ENCODE measurements around the gene AKAP6.
"Not testable (repeated sequence)": the region's sequence is repeated elsewhere in the genome, so short reads cannot be mapped to it uniquely, and the experiment has no call there.

The AKAP6 gene

DNA sequence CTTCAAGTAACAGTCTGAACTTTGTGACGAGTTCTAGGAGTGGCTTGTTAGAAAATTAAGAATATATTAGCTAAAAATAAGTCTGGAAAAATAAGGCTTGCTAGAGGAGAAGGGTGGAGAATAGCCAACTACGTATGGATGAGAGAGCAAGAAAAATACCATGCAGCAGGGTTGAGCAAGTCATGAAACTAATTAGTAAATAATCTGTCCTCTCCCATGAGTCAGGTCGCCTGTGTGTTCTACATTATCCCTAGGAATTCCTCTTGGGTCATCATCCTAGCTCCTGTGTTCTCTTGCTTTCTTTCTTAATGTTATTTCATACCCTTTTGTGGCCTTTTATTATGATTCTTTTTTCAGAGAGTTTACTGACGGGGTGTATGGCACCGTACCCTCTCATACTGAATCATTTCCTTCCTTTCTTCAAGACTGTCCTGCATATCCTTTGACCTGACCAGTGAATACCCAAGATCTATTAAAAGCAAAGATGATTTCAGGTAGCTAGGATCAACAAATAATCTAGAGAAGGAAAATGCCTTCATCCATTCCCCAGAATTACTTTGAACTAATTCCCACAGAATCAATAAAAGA is 432.4 kb downstream of the AKAP6 start:
- no peak for DNase-seq (ENCODE audit: low spot score)

DNA sequence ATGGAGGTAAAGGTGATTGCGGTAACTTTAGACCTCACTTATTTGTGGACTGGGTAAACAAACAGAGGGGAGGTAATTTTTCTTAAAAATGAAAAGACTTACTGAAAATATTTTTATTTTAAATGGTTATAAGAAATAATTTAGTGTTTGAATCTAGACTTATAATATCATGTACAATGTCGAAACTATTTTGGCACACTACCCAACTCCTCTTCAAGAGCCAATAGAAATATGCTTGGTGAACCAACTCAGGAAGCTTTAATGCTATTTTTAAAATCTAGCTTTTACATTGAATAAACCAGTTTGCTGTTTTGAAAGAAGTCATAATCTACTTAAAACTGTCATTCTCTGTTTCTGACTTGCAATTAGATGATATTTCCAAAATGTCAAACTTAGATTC is 433.8 kb downstream of the AKAP6 start:
- DNase-seq (ENCODE audit: low spot score): no peak

DNA sequence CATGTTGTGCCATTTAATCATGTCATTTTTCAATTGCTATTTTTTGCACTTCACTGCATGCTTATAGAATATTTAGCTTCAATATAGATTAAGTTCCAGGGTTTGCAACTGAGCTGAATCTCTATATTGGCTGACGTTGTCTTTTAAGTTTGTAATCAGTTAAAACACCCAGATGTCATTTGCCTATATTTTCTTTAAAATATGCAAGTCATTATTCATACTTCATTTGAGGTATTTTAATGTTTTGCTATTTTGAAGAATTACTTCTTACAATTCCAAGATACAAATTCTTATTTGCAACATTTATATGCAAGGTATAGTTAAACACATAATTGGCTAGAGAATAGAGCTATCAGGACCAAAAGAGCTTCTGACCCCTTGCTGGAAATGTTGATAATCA is 434.6 kb downstream of the AKAP6 start:
- no peak for DNase-seq (ENCODE audit: low spot score)

DNA sequence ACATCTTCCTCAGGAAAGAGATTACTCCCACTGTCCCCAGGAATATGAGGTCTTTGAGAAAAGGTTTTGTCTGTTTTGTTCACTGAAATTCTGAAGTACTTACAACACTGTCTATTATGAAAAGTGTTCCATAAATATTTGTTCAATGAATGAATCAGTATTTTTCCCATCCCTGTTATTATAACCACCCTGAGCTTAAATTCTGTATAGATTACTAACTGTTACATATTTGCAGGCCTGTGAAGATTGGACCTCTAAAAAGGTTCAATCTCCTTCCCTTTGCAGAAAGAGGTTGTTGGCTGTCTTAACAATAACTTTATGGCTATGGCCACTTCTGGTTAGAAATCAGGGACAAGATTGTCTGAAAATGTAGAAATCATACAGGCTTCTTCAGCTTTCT is 435.0 kb downstream of the AKAP6 start:
- no peak for DNase-seq (ENCODE audit: low spot score)

DNA sequence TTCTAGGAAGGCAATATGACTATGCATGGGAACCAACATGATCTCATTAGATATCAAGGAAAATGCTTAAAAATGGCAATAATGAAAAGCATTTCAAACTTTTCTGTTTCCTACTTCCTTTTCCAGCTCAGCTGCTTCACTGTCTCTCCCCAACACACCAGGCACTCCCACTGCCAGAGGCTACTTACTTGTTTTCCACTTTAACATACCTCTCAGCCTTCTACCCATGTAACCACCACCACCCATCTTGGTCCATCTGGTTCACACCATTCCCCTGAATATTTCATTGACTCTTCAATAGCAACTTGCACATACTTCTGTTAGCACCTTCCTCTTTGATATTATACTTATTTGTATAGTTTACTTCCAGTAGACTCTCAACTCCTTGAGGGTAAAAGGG is 441.3 kb downstream of the AKAP6 start:
- DNase-seq (ENCODE audit: low spot score): no peak

DNA sequence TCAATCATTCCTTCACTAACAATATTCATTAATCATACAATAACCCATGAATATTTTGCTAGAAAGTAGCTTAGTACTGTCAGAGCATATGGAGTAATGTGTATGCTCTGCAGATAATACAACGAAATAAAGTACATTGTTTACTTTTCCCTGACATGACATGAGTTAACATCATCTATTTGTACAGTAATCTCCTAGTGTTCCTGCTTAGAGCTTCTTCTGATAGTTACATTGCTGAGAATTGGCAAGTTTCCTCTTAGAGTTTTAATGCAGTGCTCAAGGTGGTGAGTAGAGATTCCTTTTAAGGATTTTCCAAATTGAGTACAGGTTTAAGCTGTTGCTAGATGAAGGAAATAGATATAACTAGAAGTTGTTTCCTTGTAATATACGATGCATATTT is 445.1 kb downstream of the AKAP6 start:
- no peak for DNase-seq (ENCODE audit: low spot score)

DNA sequence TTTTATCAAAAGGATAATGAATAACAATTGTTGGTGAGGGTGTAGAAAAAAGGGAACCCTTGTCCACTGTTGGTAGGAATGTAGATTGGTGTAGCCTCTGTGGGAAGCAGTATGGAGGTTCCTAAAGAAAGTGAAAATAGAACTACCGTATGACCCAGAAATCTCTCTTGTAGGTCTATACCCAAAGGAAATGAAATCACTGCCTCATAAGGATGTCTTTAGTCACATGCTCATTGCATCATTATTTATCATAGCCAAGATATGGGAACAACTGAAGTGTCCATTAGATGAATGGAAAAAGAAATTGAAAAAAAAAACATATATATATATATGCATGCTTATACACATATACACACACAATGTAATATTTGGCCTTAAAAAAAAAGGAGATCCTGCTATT is 450.7 kb downstream of the AKAP6 start:
- DNase-seq (ENCODE audit: low spot score): peak; percentile 40

DNA sequence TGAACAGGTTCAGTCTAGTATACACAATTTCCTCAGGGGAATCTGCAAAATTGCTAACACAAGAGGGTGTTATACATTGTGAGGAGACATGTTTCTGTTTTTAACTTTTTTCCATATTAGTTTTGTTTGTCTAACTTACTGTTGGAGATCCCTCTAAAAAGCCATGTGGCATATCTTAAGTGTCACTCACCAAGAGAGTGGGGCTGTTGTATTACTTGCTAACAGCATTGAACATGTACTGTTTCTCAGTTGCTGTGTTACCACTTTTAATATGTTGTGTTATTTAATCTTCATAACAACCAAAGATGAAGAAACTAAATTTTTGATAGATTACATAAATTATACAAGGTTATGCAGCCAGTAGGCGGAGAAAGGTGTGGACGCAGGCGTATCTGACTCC is 455.3 kb downstream of the AKAP6 start:
- DNase-seq (ENCODE audit: low spot score): no peak

DNA sequence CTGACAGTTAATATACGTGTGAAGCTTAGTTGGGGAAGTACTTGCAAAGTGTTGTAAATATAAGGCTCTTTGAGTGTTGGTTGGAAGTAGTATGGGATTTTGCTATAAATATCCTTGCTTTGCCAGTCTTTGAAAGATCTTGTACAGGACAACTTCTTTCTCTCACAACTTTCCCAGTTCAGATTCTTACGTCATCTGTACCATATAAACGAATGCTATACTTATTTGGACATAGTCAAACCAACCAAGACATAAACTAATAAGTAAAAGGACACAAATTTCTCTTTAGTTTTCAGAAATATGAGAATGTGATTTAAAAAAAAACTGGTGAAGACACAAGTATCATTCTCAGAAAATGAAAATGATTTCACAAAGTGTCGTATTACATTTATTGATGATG is 456.5 kb downstream of the AKAP6 start:
- no peak for DNase-seq (ENCODE audit: low spot score)

DNA sequence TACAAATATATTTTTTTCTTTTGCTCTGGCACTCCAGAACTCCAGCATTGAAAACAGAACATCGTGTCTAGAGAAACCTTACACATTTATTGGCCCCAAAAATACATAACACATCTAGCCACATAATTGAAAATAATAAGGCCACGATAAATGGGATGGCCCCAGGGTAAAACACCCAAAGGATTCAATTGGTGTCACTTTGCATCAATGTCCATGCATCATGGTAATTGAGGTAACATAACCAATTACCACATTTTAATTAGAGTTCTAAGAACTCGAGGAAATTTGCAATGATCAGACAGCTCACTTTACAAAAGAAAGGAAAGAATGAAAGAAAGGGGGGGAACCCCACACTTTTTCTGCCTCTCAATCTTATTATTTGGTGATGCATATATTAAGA is 457.8 kb downstream of the AKAP6 start:
- no peak for DNase-seq (ENCODE audit: low spot score)

DNA sequence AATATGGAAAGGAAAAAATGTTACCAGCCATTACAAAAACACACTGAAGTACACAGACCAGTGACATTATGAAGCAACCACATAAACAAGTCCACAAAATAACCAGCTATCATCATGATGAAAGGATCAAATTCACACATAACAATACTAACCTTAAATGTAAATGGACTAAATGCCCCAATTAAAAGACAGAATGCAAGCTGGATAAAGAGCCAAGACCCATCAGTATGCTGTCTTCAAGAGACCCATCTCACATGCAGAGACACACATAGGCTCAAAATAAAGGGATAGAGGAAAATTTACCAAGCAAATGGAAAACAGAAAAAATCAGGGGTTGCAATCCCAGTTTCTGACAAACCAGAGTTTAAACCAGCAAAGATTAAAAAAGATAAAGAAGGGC is 463.9 kb downstream of the AKAP6 start:
- DNase-seq (ENCODE audit: low spot score): not testable (repeated sequence)

DNA sequence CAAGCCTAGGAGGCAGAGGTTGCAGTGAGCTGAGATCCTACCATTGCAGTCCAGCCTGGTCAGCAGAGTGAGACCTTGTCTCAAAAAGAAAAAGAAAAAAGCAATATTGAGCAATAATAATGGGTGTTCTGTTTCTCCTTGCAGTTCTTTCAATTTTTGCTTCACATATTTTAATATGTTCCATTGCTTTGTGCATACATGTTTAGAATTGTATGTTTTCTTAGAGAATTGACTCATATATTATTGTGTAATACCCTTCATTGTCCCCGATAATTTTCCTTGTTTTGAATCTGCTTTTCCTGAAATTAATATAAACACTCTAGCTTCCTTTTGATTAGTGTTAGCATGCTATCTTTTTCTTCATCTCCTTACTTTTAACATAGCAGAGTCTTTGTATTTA is 471.2 kb downstream of the AKAP6 start:
- no peak for DNase-seq (ENCODE audit: low spot score)

DNA sequence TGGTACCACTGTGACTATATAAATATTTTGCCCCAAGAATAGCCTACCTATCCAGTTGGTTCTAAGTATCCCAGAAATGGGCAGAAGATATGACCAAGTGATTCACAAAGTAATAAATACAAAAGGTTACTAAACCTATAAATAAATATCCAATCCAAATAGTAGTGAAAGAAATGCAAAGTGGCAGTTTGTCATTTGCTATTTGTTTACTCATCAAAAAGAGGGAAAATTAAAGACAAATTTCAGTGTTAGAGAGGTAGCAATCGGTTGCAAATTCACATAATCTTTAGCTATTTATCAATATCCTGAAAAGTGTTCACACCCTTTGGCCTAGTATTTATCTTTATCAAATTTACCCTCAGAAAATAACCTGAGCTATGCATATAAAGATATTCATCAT is 473.2 kb downstream of the AKAP6 start:
- no peak for DNase-seq (ENCODE audit: low spot score)

DNA sequence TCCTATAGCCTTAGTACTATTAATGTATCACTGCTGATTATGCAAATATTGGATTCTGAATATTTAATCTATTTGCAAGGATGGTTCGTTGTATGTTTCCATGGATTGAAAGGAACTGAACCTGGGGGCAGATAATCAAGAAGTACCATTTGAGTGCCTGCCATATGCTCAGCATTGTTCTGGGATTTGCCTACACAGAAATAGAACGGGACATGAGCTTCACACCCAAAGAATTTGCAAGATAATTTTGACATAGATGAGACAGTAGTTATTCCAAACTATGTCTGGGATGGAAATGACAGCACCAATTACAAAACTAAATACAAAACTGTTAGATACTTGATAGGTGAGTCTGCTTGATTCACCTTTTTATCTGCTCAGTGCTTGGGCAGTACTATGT is 476.9 kb downstream of the AKAP6 start:
- DNase-seq (ENCODE audit: low spot score): no peak

DNA sequence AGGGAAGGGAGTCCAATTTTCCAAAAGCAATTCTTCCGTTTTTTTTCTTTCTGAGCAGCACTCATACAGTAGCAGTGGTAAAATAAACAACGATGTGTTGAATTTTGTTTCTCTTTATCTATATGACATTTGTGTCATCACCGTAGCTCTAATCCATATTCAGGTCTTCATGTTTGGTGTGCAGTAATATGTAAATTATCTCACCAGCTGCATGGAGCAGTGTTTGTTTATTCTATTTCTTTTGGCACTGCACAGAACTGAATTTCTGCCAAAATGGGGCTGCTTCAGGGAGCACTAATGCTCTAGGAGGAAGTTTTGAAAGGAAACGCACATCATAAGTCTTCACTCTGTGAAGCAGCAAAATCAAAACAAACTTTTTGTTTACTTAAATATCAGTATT is 479.5 kb downstream of the AKAP6 start:
- no peak for DNase-seq (ENCODE audit: low spot score)

DNA sequence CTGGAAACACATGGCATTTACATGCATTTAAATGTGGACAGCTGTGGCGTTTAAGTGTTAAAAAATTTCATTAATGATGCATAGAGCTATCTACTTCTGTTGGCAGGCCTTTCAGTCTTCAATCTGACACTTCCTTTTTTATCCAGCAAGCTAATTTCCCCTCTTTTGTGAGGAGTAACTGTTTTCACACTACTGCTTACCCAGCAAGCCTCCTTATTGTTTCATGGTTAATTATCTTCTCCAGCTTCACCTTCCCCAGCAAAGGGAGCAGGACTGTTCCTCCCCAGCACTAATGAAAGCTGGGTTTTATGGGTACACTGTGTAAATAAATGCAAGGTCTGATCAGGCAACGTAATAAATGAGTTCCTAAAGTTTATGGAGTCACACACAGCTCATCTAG is 480.2 kb downstream of the AKAP6 start:
- DNase-seq (ENCODE audit: low spot score): no peak

DNA sequence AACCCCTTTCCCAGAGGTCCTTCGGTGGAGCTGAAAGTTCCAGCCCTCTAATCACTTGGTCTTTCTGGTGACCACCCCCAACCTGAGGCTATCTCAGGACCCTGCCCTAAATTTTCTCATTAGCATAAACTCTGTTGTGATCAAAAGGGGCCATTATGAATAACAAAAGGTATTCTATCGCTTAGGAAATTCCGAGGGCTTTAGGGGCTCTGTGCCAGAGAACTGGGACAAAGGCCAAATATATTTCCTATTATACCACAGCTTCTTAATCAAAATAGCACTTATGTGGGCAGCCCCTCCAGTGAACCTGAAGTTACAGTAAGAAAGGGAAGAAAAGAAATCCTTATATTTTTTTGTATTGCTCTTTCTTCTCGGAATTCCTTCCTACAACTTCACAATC is 484.3 kb downstream of the AKAP6 start:
- no peak for DNase-seq (ENCODE audit: low spot score)

DNA sequence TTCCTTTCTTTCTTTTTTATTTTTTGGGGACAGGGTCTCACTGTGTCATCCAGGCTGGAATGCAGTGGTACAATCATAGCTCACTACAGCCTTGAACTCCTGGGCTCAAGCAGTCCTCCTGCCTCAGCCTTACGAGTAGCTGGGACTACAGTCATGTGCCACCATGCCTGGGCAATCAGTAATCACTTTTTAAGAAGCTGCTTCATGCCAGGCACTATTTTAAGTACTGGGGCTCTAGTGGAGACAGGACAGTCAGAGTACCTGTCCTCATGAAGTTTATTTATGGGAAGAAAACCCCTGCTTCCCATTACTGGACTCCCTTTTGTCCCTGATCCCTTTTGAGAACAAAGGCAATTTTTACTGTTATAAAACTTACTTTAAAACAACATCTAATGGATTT is 485.6 kb downstream of the AKAP6 start:
- no peak for DNase-seq (ENCODE audit: low spot score)

DNA sequence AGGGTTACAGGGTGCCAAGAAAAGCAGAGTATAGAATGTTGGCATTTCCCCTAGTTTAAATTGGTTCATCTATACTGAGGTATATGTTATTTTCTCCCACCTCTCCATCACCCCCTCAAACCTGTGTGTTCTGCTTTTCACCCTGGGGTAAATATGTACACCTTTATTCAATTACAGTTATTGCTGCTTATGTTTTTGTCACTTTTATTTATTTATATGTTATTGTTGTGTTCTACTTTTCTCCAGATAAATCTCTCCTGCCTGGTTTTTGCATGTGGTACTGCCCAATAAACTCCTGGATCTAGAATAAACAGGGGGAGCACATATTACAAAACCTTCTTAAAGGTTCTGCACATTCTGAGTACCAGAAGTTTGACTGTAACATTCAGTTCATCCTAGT is 487.5 kb downstream of the AKAP6 start:
- no peak for DNase-seq (ENCODE audit: low spot score)

DNA sequence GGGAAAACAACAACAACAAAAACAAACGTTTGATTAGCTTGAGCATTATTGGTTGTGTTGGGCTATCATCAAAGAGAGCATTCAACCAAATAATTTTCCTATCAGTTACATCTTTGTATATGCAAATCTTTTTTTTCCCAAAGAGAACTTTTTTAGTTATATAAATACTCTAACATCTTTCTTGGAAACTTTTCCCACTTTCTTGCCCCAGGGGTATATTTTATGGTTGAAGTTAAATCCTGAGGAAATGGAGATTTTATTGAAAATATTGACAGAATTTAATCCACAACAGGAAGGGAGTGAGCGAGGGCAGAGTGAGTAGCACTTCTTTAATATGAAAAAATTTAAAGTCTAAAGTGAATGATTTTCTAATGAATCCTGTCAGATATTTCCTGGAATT is 488.7 kb downstream of the AKAP6 start:
- no peak for DNase-seq (ENCODE audit: low spot score)

DNA sequence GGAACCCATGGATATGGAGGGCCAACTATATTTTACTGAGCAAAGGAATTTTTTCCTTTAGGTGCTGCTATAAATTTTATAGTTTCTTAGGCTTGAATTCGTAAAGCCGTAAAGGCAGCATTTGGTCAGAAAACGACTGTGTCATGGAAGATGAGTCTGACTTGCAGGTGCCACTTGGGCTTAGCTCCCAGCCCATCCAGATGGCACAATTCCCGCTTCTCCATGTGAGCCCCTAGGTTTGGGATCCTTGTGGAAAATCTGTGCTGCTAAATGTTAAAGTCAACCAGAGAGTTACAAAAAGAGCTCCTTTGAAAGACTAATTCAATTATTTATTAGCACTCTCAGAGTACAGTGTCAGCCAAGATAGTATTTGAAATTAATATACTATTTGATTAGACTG is 489.5 kb downstream of the AKAP6 start:
- no peak for DNase-seq (ENCODE audit: low spot score)

DNA sequence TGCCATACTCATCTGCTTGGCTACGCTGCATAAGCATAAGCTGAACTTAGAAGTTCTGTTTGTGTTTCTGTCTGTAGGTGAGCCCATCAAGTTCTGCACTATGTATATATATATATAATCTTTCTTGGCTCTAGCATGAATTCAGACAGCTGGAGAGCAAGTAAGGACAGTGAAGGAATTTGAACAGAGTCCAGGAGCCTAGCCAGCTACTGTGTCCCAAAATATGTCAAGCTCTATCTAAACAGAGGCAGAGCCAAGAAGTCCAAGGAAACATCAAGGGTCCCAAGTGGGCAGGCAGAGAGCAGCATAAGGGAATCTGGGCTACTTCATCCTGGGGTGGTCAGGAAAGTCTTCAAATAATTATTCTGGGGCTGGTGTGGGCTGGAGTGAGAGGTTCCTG is 491.1 kb downstream of the AKAP6 start:
- no peak for DNase-seq (ENCODE audit: low spot score)

DNA sequence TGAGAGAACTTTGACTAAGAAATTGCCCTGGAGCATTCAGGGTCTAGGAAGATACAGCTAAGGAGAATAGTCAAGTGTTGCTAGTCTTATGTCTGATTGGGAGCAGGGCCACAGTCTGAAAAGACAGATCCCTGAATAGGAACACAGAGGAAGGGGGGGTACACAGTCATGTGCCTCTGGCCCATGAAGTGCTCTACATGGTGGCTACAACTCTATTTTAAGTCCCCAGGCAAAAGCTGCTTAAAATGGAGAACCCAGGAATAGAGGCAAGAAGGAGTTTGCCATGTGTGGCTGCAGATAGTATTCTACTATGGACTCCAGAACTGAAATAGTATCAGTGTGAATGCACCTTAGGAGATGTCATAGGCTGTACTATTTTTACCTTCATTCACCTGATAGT is 491.6 kb downstream of the AKAP6 start:
- DNase-seq (ENCODE audit: low spot score): no peak

DNA sequence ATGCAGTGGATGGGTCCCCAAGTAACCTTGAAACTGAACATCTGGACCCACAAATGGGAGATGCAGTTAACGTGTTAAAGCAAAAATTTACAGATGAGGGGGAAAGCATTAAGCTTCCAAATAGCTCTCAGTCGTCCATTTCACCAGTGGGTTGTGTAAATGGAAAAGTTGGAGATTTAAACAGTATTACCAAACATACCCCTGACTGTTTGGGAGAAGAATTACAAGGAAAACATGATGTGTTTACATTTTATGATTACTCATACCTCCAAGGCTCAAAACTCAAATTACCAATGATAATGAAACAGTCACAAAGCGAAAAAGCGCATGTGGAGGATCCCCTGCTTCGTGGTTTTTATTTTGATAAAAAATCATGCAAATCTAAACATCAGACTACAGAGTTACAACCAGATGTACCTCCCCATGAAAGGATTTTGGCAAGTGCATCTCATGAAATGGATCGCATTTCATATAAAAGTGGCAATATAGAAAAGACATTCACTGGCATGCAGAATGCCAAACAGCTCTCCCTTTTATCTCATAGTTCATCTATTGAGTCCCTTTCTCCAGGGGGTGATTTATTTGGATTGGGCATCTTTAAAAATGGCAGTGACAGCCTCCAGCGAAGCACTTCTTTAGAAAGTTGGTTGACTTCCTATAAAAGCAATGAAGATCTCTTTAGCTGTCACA is 493.0 kb downstream of the AKAP6 start:
- DNase-seq (ENCODE audit: low spot score): no peak

Measured in RKO (cell line).